ENCODE data around the gene SPNS1. TPM values are rescaled to one million over a fixed set of nuclear protein-coding genes. Genes with fewer than 3 reads are reported as not detected.

SPNS1 gene
- total RNA-seq, 1 experiment from 2014 or later, result 38.6 TPM

GRCh38 chr16:29012913-29013553 is 38.5 kb downstream of the SPNS1 start:
- no peak for DNase-seq
- Histone ChIP-seq H2BK15ac (ENCODE audit: low read depth, low read length) (no peak overlapping the region), H3K23ac (ENCODE audit: insufficient read length, low read depth, low read length) (no peak overlapping the region), H2AFZ (ENCODE audit: low read length) (no peak overlapping the region), H4K8ac (replicated peaks; ENCODE audit: insufficient read length, low read depth, low read length) (no peak overlapping the region), H3K18ac (ENCODE audit: insufficient read length, low read depth, low read length) (no peak overlapping the region), H4K91ac (ENCODE audit: insufficient read length, low read depth, low read length) (no peak overlapping the region), H3K27me3 (ENCODE audit: insufficient read depth, low read length) (no peaks in the 10 kb centered on the region), H2BK5ac (ENCODE audit: insufficient read length, low read length) (no peak overlapping the region), H3K9ac (ENCODE audit: extremely low read depth, insufficient read length, low read length) (no peak overlapping the region), H2BK20ac (ENCODE audit: low read depth, low read length, poor library complexity, severe bottlenecking) (no peak overlapping the region), H3T11ph (ENCODE audit: low read length) (no peak overlapping the region), H4K5ac (ENCODE audit: insufficient read length, low read depth, low read length) (no peak overlapping the region), H3K56ac (ENCODE audit: insufficient read length, low read depth, low read length) (no peak overlapping the region), H2BK12ac (ENCODE audit: insufficient read length, low read depth, low read length) (no peak overlapping the region), H3K14ac (ENCODE audit: insufficient read depth, low read length) (no peak overlapping the region), H3K27ac (ENCODE audit: insufficient read length, low read depth, low read length) (no peak overlapping the region), H3K79me2 (ENCODE audit: insufficient read depth, low read length) (no peaks in the 10 kb centered on the region), H3K79me1 (ENCODE audit: insufficient read depth, low read depth, low read length, poor library complexity, severe bottlenecking) (no peaks in the 10 kb centered on the region), H2BK120ac (ENCODE audit: low read depth, low read length, poor library complexity, severe bottlenecking) (no peak overlapping the region), H3K4ac (ENCODE audit: low read depth, low read length) (no peak overlapping the region), H3K9me3 (ENCODE audit: control insufficient read depth, low read depth, low read length) (no peaks in the 10 kb centered on the region), H3K4me2 (ENCODE audit: insufficient read depth, insufficient read length, low read length) (no peak overlapping the region), H3K23me2 (ENCODE audit: insufficient read length, low read depth, low read length, poor library complexity, severe bottlenecking) (no peaks in the 10 kb centered on the region), H2AK5ac (ENCODE audit: insufficient read length, low read length) (no peak overlapping the region), H3K4me1 (ENCODE audit: insufficient read depth, low read length) (no peaks in the 10 kb centered on the region), H4K20me1 (ENCODE audit: control insufficient read depth, insufficient read depth, insufficient read length) (no peaks in the 10 kb centered on the region)
- Mint-ChIP-seq H3K4me1 (no peaks in the 10 kb centered on the region), H3K4me3 (no peak overlapping the region), H3K27me3 (ENCODE audit: low read depth) (no peaks in the 10 kb centered on the region), H3K36me3 (ENCODE audit: insufficient read depth in 1 of 3, low read depth in 3 of 3) (no peaks in the 10 kb centered on the region), H3K9me3 (peaks cover 0 to 2% of the 10 kb centered on the region in 2 experiments; a peak in 1 of 5 replicates), H3K27ac (no peak overlapping the region; a peak in 1 of 7 replicates)
- no CpG with 5 or more reads among the region's 9 CpGs for WGBS (ENCODE audit: extremely low coverage, insufficient read length, low lambda C conversion rate)
- TF ChIP-seq, protein P1, sequence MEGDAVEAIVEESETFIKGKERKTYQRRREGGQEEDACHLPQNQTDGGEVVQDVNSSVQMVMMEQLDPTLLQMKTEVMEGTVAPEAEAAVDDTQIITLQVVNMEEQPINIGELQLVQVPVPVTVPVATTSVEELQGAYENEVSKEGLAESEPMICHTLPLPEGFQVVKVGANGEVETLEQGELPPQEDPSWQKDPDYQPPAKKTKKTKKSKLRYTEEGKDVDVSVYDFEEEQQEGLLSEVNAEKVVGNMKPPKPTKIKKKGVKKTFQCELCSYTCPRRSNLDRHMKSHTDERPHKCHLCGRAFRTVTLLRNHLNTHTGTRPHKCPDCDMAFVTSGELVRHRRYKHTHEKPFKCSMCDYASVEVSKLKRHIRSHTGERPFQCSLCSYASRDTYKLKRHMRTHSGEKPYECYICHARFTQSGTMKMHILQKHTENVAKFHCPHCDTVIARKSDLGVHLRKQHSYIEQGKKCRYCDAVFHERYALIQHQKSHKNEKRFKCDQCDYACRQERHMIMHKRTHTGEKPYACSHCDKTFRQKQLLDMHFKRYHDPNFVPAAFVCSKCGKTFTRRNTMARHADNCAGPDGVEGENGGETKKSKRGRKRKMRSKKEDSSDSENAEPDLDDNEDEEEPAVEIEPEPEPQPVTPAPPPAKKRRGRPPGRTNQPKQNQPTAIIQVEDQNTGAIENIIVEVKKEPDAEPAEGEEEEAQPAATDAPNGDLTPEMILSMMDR (conservative IDR thresholded peaks at IDR 0.05), result no peak
